NCI-H2227 treated with DMSO at 0.1 percent for 48 hours (cell line): ENCODE measurements around the gene PLSCR5.

Experiments used
- DNase-seq: peaks from one replicate; lab custom pipeline; 2025; lab: John Stamatoyannopoulos, UW

Gene PLSCR5

GRCh38 chr3:146605106-146605505 lies at the start of gene PLSCR5:
Gene PLSCR5 (minus strand): TSS chr3:146605346. CDS start chr3:146605212, 134 bp downstream.
- no peak for DNase-seq

GRCh38 chr3:146653978-146654377 lies 48.8 kb upstream of the PLSCR5 start:
- DNase-seq, result no peak

- no peak for DNase-seq
These were observed 45.7 kb upstream of the PLSCR5 start for GRCh38 chr3:146650691-146651442.

- DNase-seq, result no peak
These were observed 41.1 kb upstream of the PLSCR5 start for GRCh38 chr3:146646261-146646660.

GRCh38 chr3:146640955-146641867 lies 36.1 kb upstream of the PLSCR5 start:
- DNase-seq, result no peak

GRCh38 chr3:146640361-146640760 lies 35.2 kb upstream of the PLSCR5 start:
- DNase-seq, result no peak

- DNase-seq, result no peak
These were observed 33.6 kb upstream of the PLSCR5 start for GRCh38 chr3:146638718-146639117.

GRCh38 chr3:146637871-146638270 lies 32.7 kb upstream of the PLSCR5 start:
- DNase-seq, result no peak

GRCh38 chr3:146636881-146637280 lies 31.7 kb upstream of the PLSCR5 start:
- no peak for DNase-seq

GRCh38 chr3:146634346-146634745 lies 29.2 kb upstream of the PLSCR5 start:
- DNase-seq, result no peak

GRCh38 chr3:146628671-146629070 lies 23.5 kb upstream of the PLSCR5 start:
- DNase-seq, result no peak

GRCh38 chr3:146626403-146627122 lies 21.4 kb upstream of the PLSCR5 start:
- DNase-seq, result no peak

GRCh38 chr3:146625186-146625775 lies 20.1 kb upstream of the PLSCR5 start:
- no peak for DNase-seq

- DNase-seq, result no peak
These were observed 16.6 kb upstream of the PLSCR5 start for GRCh38 chr3:146621723-146622122.

GRCh38 chr3:146612015-146612414 lies 6.9 kb upstream of the PLSCR5 start:
- no peak for DNase-seq

GRCh38 chr3:146611096-146611495 lies 6.0 kb upstream of the PLSCR5 start:
- no peak for DNase-seq

GRCh38 chr3:146598535-146598934 lies 6.6 kb downstream of the PLSCR5 start:
- no peak for DNase-seq

- DNase-seq, result no peak
These were observed 10.2 kb downstream of the PLSCR5 start for GRCh38 chr3:146594843-146595482.

GRCh38 chr3:146593776-146594175 lies 11.4 kb downstream of the PLSCR5 start:
- DNase-seq, result no peak

GRCh38 chr3:146590521-146590920 lies 14.6 kb downstream of the PLSCR5 start:
- no peak for DNase-seq

GRCh38 chr3:146589899-146590508 lies 15.1 kb downstream of the PLSCR5 start:
- peak; percentile 0 for DNase-seq
